Astrocyte (in vitro differentiated cells and primary cell): Measurements from ENCODE around the gene CCNF.

Experiments
- EZH2 ChIP-seq: IDR thresholded peaks from 2 replicates; pipeline ENCODE4 v1.6.1; 2012; ENCODE audit warnings: mild to moderate bottlenecking, low read length, inconsistent platforms; ENCODE audit not compliant: insufficient read depth
- TF ChIP-seq, protein P1 (sequence below): IDR thresholded peaks from 2 replicates; pipeline ENCODE4 v1.5.1; 2011; ENCODE audit warnings: low read depth, mild to moderate bottlenecking, inconsistent platforms, low read length, moderate library complexity; ENCODE audit not compliant: insufficient read depth

GRCh38 chr16:2466667-2467527 is 37.6 kb downstream of the CCNF start:
- TF ChIP-seq, protein P1, sequence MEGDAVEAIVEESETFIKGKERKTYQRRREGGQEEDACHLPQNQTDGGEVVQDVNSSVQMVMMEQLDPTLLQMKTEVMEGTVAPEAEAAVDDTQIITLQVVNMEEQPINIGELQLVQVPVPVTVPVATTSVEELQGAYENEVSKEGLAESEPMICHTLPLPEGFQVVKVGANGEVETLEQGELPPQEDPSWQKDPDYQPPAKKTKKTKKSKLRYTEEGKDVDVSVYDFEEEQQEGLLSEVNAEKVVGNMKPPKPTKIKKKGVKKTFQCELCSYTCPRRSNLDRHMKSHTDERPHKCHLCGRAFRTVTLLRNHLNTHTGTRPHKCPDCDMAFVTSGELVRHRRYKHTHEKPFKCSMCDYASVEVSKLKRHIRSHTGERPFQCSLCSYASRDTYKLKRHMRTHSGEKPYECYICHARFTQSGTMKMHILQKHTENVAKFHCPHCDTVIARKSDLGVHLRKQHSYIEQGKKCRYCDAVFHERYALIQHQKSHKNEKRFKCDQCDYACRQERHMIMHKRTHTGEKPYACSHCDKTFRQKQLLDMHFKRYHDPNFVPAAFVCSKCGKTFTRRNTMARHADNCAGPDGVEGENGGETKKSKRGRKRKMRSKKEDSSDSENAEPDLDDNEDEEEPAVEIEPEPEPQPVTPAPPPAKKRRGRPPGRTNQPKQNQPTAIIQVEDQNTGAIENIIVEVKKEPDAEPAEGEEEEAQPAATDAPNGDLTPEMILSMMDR = no peak
- TF ChIP-seq EZH2 = no peak
